Hepatocyte (in vitro differentiated cells): Measurements from ENCODE around the gene TPRN.

Source experiments
- CTCF ChIP-seq: fragments of 200-600 bp; sonication (generic); IDR thresholded peaks from 2 replicates; pipeline ENCODE4 v1.5.1; 2016; ENCODE audit warnings: antibody characterized with exemption, mild to moderate bottlenecking; ENCODE audit not compliant: poor library complexity
- EZH2phosphoT487 ChIP-seq: fragments of 200-600 bp; sonication (generic); IDR thresholded peaks from one replicate; pipeline ENCODE4 v1.6.1; 2018; ENCODE audit warnings: antibody characterized with exemption, mild to moderate bottlenecking, low read depth, moderate library complexity; ENCODE audit not compliant: unreplicated experiment, severe bottlenecking

GRCh38 chr9:137198902-137199283 is 1.6 kb downstream of the TPRN start:
- no peak for TF ChIP-seq CTCF
- no peak for TF ChIP-seq EZH2phosphoT487
